ENCODE data around the gene MND1.

- TF ChIP-seq, protein P1, sequence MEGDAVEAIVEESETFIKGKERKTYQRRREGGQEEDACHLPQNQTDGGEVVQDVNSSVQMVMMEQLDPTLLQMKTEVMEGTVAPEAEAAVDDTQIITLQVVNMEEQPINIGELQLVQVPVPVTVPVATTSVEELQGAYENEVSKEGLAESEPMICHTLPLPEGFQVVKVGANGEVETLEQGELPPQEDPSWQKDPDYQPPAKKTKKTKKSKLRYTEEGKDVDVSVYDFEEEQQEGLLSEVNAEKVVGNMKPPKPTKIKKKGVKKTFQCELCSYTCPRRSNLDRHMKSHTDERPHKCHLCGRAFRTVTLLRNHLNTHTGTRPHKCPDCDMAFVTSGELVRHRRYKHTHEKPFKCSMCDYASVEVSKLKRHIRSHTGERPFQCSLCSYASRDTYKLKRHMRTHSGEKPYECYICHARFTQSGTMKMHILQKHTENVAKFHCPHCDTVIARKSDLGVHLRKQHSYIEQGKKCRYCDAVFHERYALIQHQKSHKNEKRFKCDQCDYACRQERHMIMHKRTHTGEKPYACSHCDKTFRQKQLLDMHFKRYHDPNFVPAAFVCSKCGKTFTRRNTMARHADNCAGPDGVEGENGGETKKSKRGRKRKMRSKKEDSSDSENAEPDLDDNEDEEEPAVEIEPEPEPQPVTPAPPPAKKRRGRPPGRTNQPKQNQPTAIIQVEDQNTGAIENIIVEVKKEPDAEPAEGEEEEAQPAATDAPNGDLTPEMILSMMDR (IDR thresholded peaks at IDR 0.05), result no peak
- no peak for TF ChIP-seq POLR2A (IDR thresholded peaks at IDR 0.05)
These were observed 57.9 kb downstream of the MND1 start for GRCh38 chr4:153402366-153402765.
